ENCODE measurements around the gene THBS2. TPM values are rescaled to one million over a fixed set of nuclear protein-coding genes. Genes with fewer than 3 reads are reported as not detected.
A peak's percentile ranks its signal among the peaks of the same experiment; 100 is the strongest.

THBS2 gene
- total and polyA plus RNA-seq, 2 of the 4 experiments (the other 2 are of a cell fraction): 97.3 to 113 TPM

DNA sequence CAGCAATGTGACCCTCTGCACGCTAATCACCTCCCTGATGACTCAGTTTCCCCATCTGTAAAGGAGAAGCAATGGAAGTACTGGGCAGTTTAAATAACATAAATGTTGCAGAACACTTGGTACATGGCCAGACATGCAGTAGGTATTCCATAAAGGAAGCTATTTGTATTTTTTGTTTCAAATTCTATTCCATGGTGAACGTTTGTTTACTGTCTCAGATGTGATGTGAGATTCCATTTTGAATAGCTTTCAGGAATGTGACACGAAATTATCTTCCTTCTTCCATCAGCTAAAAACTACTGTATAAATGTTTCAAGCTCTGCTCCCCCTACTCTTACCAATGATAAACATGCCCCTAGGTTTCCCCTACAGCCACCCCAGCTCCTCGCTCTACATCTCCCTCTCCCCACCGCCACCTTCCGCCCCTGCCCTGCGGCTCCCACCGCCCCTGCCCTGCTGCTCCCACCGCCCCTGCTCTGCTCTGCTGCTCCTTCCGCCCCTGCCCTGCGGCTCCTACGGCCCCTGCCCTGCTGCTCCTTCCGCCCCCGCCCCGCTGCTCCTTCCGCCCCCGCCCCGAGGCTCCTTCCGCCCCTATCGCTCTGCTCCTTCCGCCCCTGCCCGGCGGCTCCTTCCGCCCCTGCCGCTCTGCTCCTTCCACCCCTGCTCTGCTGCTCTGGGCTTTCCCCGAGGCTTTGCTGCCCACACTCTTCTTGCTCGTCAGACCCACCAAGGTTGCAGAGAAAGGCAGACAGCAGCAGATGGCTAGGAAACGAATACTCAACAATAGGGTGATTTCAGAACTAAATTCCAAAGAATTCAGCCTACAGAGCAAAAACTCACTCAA is 78.9 kb downstream of the THBS2 start:
- POLR2A ChIA-PET (ENCODE audit: unreplicated experiment): no interaction called here

More for the DNA sequence above, 78.9 kb downstream of the THBS2 start:
- Histone ChIP-seq H3K14ac (replicated peaks; ENCODE audit: low read depth, low read length) (no peak overlapping the region), H3K4me1 (ENCODE audit: control insufficient read depth, insufficient read depth, low read length) (peaks cover 7% of the 10 kb centered on the region), H2AFZ (replicated peaks; ENCODE audit: low read length, poor library complexity) (no peak overlapping the region), H2BK5ac (ENCODE audit: low read depth, low read length, poor library complexity, severe bottlenecking) (no peak overlapping the region), H4K20me1 (ENCODE audit: insufficient read depth, low read length) (no peaks in the 10 kb centered on the region), H2BK20ac (ENCODE audit: low read depth, low read length) (no peak overlapping the region), H3K4ac (ENCODE audit: low read depth, low read length) (no peak overlapping the region), H3K36me3 (ENCODE audit: control insufficient read depth, insufficient read depth, low read length) (no peaks in the 10 kb centered on the region), H2BK120ac (ENCODE audit: low read depth, low read length) (no peak overlapping the region), H3K9me1 (ENCODE audit: insufficient read depth, low read length) (peaks cover 3% of the 10 kb centered on the region; the same call in 1 of the 2 replicates), H4K8ac (ENCODE audit: low read depth in 2 of 2, low read length in 2 of 2) (no peak overlapping the region; a peak in 1 of 4 replicates), H4K91ac (ENCODE audit: insufficient read depth, low read depth, low read length) (peak overlapping the region; percentile 32; the same call in 1 of the 2 replicates), H3K9ac (ENCODE audit: low read depth, low read length) (no peak overlapping the region), H3K27me3 (ENCODE audit: control insufficient read depth, insufficient read depth, low read length) (no peaks in the 10 kb centered on the region), H3K9me3 (ENCODE audit: control insufficient read depth, insufficient read depth, low read length) (no peaks in the 10 kb centered on the region), H4K5ac (ENCODE audit: low read depth, low read length) (no peak overlapping the region), H3K4me3 (ENCODE audit: insufficient read depth, low read depth, low read length) (no peak overlapping the region), H2AK9ac (replicated peaks; ENCODE audit: low read depth, low read length, poor library complexity) (no peak overlapping the region), H3K27ac (ENCODE audit: insufficient read depth, low read length) (no peak overlapping the region), H3K23ac (ENCODE audit: low read depth, low read length) (no peak overlapping the region), H2BK15ac (ENCODE audit: low read depth, low read length) (no peak overlapping the region; the same call in 1 of the 3 replicates), H3K79me1 (ENCODE audit: low read depth in 1 of 2, low read length in 2 of 2) (peaks cover 0 to 14% of the 10 kb centered on the region in 2 experiments; a peak in 1 of 4 replicates), H3K56ac (ENCODE audit: extremely low read depth, insufficient read depth, low read length) (no peak overlapping the region), H3K4me2 (ENCODE audit: low read depth, low read length) (no peak overlapping the region), H3K18ac (ENCODE audit: low read depth, low read length) (0 out of 2 replicates have a peak overlapping the region, but pooled peaks have one; percentile 16), H2AK5ac (ENCODE audit: low read depth, low read length) (no peak overlapping the region)
- intact Hi-C loops (cut with micrococcal nuclease) (no loop called here), in situ Hi-C loops (cut with MboI; ENCODE audit: low sequenced_read_pairs) (no loop called here), dilution Hi-C loops (cut with HindIII; ENCODE audit: low sequenced_read_pairs, unreplicated experiment) (no loop called here)
- no TSS peak for BruUV-seq (replicated peaks)
- no peak for DNase-seq
- WGBS, 2 experiments (ENCODE audit: extremely low coverage in 2 of 2, insufficient read length in 1 of 2): 91% methylated on average over 16 of the region's 28 CpGs; no CpG with 5 or more reads in 1 of the 2 experiments
- TF ChIP-seq ELK1 (IDR thresholded peaks at IDR 0.05; ENCODE audit: borderline replicate concordance, low read depth, low read length) (no peak), RCOR1 (IDR thresholded peaks at IDR 0.05; ENCODE audit: insufficient replicate concordance, low read length) (no peak), MXI1 (IDR thresholded peaks at IDR 0.05; ENCODE audit: borderline replicate concordance, low read depth, low read length) (no peak), POLR2A (IDR thresholded peaks at IDR 0.05; ENCODE audit: low read depth, low read length) (no peak), USF2 (IDR thresholded peaks at IDR 0.05; ENCODE audit: low read depth, low read length) (no peak), RAD21 (IDR thresholded peaks at IDR 0.05; ENCODE audit: low read length) (no peak)
- CTCF ChIA-PET: interaction anchor here (0.7 kb wide), 1 partner anchor 38 kb away, joined by 3 read pairs; no protein-coding TSS in a partner anchor
- no peak for ATAC-seq (ENCODE audit: low read depth)
